Hematopoietic multipotent progenitor cell treated with erythropoietin and hydrocortisone succinate and interleukin-3 and kit ligand, for 8 days (in vitro differentiated cells): ENCODE measurements around the gene GYPB.
"Not testable (repeated sequence)": the region's sequence is repeated elsewhere in the genome, so short reads cannot be mapped to it uniquely, and the experiment has no call there.

Experiments
- DNase-seq: peaks from one replicate; pipeline ENCODE4 v3.0.0-alpha.2; 2015

Gene GYPB

DNA sequence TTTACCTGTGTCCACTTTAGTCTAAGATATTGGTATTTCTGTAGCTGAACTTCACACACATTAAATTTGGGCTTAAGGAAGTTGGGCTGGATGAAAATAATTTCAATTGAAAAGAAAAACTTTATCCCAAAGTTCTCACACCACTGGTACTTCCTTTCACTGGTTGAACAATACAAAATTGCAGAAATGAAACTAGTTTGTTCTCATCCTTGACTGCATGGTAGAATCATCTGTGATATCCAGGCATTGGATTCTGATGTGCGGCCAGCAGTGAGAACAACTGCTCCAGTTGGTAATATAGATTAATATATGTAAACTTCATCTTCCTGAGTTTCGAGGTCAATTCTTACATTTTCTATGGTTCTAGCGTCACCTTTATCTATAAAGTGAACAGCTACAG is 10.6 kb downstream of the GYPB start:
- not testable (repeated sequence) for DNase-seq

- DNase-seq, result not testable (repeated sequence)
Measured at GRCh38 chr4:144007960-144008359, 11.2 kb downstream of the GYPB start.

- peak; percentile 95 for DNase-seq
Measured at GRCh38 chr4:144006200-144006803, 12.9 kb downstream of the GYPB start.

- DNase-seq, result not testable (repeated sequence)
Measured at GRCh38 chr4:144005558-144005953, 13.6 kb downstream of the GYPB start.

DNA sequence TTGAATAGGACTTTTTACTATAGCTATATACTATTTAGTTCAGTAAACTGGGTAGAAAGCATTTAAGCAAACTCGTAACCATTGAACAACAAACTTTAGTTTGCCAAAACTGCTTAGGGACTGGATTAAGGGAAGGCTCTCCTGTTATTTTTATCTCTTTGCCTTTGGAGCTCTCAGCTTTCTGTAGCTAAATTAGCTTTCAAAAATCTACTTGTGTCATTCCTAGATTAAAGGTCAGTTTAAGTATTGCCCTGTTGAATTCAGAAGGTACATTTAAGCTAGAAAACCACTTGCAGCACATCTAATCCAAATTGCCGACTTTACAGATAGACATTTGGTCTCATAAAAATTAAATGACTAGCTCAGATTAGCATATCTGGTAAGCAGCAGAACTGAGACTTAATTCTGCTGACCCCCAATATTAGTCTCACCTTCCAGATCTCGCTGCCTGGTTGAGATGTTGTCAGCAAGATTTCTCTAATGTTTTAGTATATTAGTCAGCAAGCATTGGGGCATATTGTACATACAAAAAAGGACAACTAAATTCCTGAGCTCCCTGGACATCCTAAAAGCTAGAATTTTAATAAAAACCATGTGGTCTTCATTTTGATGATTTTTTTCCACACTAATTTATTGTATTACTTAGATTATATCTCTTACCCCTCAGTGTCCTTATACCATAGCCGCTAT is 14.2 kb downstream of the GYPB start:
- peak; percentile 35 for DNase-seq

- DNase-seq, result peak; percentile 49
Measured at GRCh38 chr4:144003890-144004265, 15.3 kb downstream of the GYPB start.

DNA sequence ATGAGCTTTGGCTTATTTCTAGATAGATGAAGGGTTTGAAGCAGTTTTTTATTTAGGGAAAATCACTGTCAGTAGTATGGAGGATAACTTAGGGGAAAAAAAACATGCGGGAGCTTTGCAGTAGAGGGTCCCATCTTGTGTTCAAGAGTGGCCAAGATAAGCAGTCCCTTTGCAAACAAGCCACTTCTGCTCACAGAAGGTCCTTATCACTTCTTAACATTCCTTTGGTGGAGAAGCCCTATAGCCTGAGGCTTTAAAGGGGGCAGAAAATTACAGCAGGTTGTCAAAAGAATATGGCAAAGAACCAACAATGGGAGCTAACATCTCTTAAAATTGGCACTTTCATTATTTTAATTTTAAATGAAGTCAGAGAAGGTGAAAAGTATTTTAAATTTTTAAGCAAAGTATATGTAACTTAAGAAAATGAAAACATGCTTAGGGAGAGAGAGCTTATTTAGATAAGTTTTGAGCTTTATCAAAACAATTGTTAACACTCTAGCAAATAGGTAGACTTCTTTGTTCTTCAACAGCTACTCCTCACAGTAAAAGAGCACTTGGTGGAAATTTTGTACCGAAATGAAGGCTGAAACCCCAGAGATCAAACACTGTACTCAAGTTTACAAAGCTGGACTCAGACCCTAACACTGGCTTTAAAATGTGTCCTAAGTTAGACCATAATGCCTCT is 15.8 kb downstream of the GYPB start:
- DNase-seq, result peak; percentile 82

GRCh38 chr4:144000331-144000995 is 18.7 kb downstream of the GYPB start:
- peak; percentile 81 for DNase-seq

DNA sequence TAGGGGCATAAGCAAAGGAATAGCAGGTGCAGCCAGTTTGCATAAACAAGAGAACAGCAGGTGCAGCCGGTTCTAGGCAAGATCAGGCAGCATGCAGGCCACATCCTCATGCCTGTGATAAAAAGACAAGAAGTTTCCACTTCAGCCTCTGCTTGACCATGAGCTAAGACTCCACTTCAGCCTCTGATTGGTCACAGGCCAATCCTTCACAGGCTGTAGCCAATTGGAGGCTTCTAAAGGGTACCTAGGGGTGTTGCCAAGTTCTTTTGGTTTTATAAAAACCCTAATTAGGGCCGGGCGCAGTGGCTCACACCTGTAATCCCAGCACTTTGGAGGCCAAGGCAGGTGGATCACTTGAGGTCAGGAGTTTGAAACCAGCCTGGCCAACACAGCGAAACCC is 23.0 kb downstream of the GYPB start:
- not testable (repeated sequence) for DNase-seq

DNA sequence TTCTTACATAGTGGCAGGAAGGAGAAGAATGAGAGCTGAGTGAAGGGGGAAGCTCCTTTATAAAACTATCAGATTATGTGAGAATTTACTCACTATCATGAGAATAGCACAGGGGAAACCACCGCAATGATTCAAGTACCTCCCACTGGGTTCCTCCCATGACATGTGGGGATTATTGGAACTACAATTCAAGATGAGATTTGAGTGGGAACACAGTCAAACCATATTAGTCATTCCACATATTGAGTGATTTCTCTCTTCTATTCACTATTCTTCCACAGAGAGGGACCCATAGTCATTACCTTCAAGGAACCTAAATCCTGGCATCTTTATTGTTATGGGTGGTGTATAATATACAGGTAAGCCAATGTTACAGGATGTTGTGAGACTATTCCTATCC is 27.4 kb downstream of the GYPB start:
- not testable (repeated sequence) for DNase-seq

DNA sequence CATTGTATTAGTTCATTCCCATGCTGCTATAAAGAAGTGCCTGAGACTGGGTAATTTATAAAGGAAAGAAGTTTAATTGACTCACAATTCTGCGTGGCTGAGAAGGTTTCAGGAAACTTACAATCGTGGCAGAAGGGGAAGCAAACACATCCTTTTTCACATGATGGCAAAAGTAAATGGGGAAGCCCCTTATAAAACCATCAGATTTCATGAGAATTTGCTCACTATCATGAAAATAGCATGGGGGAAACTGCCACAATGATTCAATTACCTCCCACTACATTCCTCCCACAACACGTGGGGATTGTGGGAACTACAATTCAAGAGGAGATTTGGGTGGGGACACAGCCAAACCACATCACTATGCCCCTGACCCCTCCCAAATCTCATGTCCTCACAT is 28.5 kb downstream of the GYPB start:
- not testable (repeated sequence) for DNase-seq

GRCh38 chr4:143986180-143986579 is 33.0 kb downstream of the GYPB start:
- DNase-seq, result no peak

DNA sequence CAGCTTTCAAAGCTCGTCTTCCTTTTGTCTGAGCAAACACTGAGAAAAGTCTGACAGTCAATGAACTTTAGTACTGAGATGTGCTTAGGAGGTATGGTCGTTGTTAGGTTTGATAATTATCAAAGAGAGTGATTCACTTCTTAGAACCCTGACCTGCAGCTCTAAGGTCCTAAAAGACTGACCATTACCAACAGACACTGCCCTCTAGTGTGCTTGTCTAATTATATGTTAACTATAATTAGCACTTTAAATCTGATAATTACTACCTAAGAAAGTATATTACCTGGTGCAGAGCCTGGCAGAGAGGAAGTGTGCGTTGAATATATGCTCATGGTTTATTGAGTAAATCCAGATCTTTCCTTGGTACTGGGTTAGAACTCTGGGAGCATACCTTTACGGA is 38.4 kb downstream of the GYPB start:
- peak; percentile 66 for DNase-seq

DNA sequence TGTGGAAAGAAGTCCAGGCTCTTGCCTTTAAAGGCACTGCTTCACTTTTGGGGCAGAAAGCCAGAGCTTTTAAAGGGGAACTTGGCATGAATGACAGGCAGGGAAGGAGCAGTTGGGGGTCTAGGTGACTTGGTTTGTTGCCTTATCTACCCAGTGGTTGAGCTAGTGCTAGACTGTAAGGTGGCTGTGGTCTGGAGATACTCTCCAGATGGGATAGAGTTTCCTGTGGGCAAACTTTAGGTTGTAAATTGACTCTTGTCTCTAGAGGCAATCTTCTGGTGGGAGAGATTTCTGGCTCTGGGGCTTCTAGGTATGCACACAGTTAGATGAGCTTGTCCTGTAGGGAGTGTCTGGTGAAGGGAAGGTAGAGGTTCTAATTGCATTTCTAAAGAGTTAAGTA is 43.7 kb downstream of the GYPB start:
- peak; percentile 80 for DNase-seq

DNA sequence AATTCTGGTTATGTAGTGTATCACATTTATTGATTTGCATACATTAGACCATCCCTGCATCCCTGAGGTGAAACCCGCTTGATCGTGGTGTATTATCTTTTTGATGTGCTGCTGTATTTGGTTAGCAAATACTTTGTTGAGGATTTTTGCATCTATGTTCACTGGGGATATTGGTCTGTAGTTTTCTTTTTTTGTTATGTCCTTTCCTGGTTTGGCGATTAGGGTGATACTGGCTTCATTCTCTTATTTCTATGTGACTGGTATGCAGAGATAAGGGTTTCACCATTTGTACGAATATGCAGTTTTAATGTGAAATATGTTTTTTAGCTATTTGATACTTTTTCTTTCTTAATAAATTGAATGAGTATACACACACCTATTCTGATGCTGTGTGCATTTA is 45.2 kb downstream of the GYPB start:
- peak; percentile 72 for DNase-seq

- peak; percentile 76 for DNase-seq
Measured at GRCh38 chr4:143961075-143961474, 58.1 kb downstream of the GYPB start.

GRCh38 chr4:143955306-143955705 is 63.9 kb downstream of the GYPB start:
- peak; percentile 67 for DNase-seq

DNA sequence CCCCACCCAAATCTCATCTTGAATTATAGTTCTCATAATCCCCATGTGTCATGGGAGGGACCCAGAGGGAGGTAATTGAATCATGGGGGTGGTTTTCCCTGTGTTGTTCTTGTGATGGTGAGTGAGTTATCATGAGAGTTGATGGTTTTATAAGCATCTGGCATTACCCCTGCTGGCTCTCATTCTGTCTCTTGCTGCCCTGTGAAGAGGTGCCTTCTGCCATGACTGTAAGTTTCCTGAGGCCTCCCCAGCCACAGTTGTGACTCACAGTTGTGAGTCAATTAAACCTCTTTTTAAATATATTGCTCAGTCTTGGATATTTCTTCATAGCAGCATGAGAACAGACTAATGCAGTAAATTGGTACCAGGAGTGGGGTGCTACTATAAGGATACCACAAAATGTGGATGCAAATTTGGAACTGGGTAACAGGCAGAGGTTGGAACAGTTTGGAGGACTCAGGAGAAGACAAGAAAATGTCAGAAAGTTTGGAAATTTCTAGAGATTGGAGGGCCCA is 67.7 kb downstream of the GYPB start:
- DNase-seq, result not testable (repeated sequence)

- not testable (repeated sequence) for DNase-seq
Measured at GRCh38 chr4:143950967-143951366, 68.2 kb downstream of the GYPB start.

DNA sequence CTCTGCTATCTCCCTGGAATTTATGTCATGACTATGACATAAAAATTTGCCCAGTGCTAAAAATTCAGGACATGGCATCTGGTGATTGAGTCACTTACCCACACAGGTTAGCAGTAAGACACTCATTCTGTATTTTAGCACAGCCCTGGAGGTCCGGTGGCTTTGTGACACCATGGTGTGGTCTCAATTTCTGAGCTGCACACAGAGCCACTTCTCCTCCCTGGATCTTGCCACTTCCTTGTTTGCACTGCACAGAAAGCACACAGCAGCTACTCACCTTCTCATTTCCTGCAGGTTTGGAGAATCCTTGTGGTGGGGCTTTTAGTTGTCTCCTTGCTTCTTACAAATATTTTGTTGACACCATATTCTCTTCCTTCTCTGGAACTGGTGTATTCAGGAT is 69.0 kb downstream of the GYPB start:
- not testable (repeated sequence) for DNase-seq

GRCh38 chr4:143947493-143947892 is 71.7 kb downstream of the GYPB start:
- peak; percentile 62 for DNase-seq
